HepG2 (cell line): ENCODE measurements around the gene TBX3. TPM values are rescaled to one million over a fixed set of nuclear protein-coding genes. Genes with fewer than 3 reads are reported as not detected.

ENCODE experiments used
- HMG20B ChIP-seq: conservative IDR thresholded peaks from 2 replicates; pipeline ENCODE4 v1.6.1; 2016; ENCODE audit warnings: missing genetic modification reagents, missing compliant biosample characterization
- SSRP1 ChIP-seq: IDR thresholded peaks from 2 replicates; pipeline ENCODE4 v1.6.1; 2016; ENCODE audit warnings: control low read depth
- YY1 ChIP-seq: IDR thresholded peaks from 2 replicates; pipeline ENCODE4 v1.6.1; 2011; ENCODE audit warnings: low read length, low read depth, moderate library complexity, mild to moderate bottlenecking; ENCODE audit not compliant: insufficient read depth, insufficient replicate concordance
- ZNF33B ChIP-seq: sonication (generic); formaldehyde crosslinking; IDR thresholded peaks from 2 replicates; pipeline ENCODE4 v1.5.1; 2020; ENCODE audit warnings: mild to moderate bottlenecking, missing genetic modification reagents
- ZNF768 ChIP-seq: sonication (generic); formaldehyde crosslinking; IDR thresholded peaks from 2 replicates; pipeline ENCODE4 v1.4.0; 2020; ENCODE audit warnings: missing genetic modification reagents
- ZNF775 ChIP-seq: sonication (generic); formaldehyde crosslinking; IDR thresholded peaks from 2 replicates; pipeline ENCODE4 v1.4.0; 2020; ENCODE audit warnings: missing genetic modification reagents, mild to moderate bottlenecking, moderate library complexity, borderline replicate concordance
- polyA plus RNA-seq, 8 experiments: library from polyadenylated mRNA; depleted of rRNA in 3 of 8; stranded (reverse) in 7 of 8; unstranded in 1 of 8; fragments of >200 nt; fragmentation: Illumina TruSeq in 4 of 8; extraction: Trizol in 4 of 8; gene quantifications; 2 replicates each; pipeline versions ENCODE4 v1.2.1 to v1.2.3, GENCODE V29; 2011 to 2016; ENCODE audit warnings: low read depth in 4 of 8, missing spikeins in 1 of 8, mixed read lengths in 1 of 8; ENCODE audit not compliant: insufficient read depth in 1 of 8
- total RNA-seq, 5 experiments: library from RNA; depleted of rRNA; stranded (reverse); fragments of >200 nt; fragmentation: Illumina TruSeq; extraction: Trizol; gene quantifications; 2 replicates each; pipeline ENCODE4 v1.2.3, GENCODE V29; 2016; ENCODE audit warnings: low read depth in 1 of 5
- TF ChIP-seq, protein P1 (sequence below): sonication (generic); formaldehyde crosslinking; IDR thresholded peaks from 2 replicates; pipeline ENCODE4 v1.5.1; 2020; ENCODE audit warnings: missing genetic modification reagents, mild to moderate bottlenecking, borderline replicate concordance
- TF ChIP-seq, protein P2 (sequence below): fragments of 450-650 bp; IDR thresholded peaks from 2 replicates; pipeline ENCODE4 v1.6.1; 2016
- TF ChIP-seq, protein P3 (sequence below): sonication (generic); formaldehyde crosslinking; IDR thresholded peaks from 2 replicates; pipeline ENCODE4 v1.5.1; 2020; ENCODE audit warnings: mild to moderate bottlenecking, missing genetic modification reagents, moderate library complexity
- TF ChIP-seq, protein P4 (sequence below): sonication (generic); formaldehyde crosslinking; IDR thresholded peaks from 2 replicates; pipeline ENCODE4 v1.8.1; 2023; ENCODE audit warnings: mild to moderate bottlenecking, moderate library complexity, missing genetic modification reagents
- TF ChIP-seq, protein P5 (sequence below): sonication (generic); formaldehyde crosslinking; IDR thresholded peaks from 2 replicates; pipeline ENCODE4 v1.5.0; 2020; ENCODE audit warnings: mild to moderate bottlenecking, missing genetic modification reagents, borderline replicate concordance

The TBX3 gene
- total and polyA plus RNA-seq, 2 of the 13 experiments (the other 11 are each of a cell fraction or from before 2014, with no cell fraction given), result 27.1 to 42.4 TPM

DNA sequence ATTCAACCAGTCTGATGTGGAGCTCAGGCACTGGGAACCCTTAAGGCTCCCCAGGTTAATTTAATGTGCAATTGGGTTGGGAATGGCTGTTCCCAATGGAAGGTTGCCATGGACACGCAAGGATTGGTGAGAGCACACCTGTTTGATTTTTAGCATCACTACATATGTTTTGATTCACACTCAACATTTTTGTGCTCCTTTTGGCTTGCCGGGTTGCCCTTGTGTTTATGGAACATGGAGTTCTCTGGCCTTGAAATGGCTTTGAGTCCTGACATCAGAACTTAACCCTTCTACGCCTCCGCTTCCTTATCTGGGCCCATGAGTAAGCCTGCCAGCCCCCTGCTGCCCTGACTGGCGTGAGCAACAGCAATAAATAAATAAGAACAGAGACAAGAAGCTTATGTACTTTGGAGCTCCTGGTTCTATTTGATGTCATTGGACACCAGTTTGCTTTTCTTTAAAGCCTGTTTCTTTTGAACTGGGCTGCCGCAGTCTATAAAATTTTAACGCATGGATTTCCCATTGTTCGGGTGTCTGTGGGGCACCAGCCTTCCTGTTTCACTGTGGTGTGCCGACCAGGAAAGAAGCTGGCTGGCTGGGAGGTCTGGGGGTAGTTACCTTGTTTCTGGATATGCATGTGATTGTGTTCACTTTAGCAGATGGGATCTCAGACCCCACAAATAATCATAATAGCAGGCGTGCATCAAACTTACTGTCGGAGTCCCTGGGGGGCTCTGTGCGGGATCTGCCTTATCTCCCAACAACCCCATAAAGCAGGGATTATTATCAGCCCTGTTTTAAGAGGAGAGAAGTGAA is 27.8 kb downstream of the TBX3 start (continued):
- TF ChIP-seq, protein P1, sequence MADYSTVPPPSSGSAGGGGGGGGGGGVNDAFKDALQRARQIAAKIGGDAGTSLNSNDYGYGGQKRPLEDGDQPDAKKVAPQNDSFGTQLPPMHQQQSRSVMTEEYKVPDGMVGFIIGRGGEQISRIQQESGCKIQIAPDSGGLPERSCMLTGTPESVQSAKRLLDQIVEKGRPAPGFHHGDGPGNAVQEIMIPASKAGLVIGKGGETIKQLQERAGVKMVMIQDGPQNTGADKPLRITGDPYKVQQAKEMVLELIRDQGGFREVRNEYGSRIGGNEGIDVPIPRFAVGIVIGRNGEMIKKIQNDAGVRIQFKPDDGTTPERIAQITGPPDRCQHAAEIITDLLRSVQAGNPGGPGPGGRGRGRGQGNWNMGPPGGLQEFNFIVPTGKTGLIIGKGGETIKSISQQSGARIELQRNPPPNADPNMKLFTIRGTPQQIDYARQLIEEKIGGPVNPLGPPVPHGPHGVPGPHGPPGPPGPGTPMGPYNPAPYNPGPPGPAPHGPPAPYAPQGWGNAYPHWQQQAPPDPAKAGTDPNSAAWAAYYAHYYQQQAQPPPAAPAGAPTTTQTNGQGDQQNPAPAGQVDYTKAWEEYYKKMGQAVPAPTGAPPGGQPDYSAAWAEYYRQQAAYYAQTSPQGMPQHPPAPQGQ (CRISPR knock-in tag), result no peak
- TF ChIP-seq HMG20B (CRISPR knock-in tag) (0 out of 2 replicates have a peak, but pooled peaks have one; percentile 52), YY1 (peak; percentile 46), ZNF33B (CRISPR knock-in tag) (no peak), ZNF768 (CRISPR knock-in tag) (no peak; the same call in 1 of the 2 replicates), ZNF775 (CRISPR knock-in tag) (no peak), SSRP1 (CRISPR knock-in tag) (no peak; the same call in 1 of the 2 replicates)
- TF ChIP-seq, protein P2, sequence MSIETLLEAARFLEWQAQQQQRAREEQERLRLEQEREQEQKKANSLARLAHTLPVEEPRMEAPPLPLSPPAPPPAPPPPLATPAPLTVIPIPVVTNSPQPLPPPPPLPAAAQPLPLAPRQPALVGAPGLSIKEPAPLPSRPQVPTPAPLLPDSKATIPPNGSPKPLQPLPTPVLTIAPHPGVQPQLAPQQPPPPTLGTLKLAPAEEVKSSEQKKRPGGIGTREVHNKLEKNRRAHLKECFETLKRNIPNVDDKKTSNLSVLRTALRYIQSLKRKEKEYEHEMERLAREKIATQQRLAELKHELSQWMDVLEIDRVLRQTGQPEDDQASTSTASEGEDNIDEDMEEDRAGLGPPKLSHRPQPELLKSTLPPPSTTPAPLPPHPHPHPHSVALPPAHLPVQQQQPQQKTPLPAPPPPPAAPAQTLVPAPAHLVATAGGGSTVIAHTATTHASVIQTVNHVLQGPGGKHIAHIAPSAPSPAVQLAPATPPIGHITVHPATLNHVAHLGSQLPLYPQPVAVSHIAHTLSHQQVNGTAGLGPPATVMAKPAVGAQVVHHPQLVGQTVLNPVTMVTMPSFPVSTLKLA, result no peak
- TF ChIP-seq, protein P3, sequence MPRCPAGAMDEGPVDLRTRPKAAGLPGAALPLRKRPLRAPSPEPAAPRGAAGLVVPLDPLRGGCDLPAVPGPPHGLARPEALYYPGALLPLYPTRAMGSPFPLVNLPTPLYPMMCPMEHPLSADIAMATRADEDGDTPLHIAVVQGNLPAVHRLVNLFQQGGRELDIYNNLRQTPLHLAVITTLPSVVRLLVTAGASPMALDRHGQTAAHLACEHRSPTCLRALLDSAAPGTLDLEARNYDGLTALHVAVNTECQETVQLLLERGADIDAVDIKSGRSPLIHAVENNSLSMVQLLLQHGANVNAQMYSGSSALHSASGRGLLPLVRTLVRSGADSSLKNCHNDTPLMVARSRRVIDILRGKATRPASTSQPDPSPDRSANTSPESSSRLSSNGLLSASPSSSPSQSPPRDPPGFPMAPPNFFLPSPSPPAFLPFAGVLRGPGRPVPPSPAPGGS (CRISPR knock-in tag), result 0 out of 2 replicates have a peak, but pooled peaks have one; percentile 43
- TF ChIP-seq, protein P4, sequence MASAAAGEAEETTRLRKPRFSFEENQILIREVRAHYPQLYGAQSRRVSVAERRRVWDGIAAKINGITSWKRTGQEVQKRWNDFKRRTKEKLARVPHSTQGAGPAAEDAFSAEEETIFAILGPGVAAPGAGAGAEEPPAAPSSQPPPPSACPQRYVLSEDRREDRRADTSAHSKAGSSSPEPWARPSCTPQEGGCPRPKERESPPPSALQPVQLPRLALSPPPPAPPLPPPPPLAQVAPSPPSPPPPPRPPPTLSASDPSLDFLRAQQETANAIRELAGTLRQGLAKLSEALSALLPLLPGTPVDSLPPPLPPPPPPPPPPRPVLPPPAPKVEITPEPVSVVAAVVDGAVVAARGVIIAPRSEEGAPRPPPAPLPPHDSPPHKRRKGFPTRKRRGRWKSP, result no peak; the same call in 1 of the 2 replicates
- TF ChIP-seq, protein P5, sequence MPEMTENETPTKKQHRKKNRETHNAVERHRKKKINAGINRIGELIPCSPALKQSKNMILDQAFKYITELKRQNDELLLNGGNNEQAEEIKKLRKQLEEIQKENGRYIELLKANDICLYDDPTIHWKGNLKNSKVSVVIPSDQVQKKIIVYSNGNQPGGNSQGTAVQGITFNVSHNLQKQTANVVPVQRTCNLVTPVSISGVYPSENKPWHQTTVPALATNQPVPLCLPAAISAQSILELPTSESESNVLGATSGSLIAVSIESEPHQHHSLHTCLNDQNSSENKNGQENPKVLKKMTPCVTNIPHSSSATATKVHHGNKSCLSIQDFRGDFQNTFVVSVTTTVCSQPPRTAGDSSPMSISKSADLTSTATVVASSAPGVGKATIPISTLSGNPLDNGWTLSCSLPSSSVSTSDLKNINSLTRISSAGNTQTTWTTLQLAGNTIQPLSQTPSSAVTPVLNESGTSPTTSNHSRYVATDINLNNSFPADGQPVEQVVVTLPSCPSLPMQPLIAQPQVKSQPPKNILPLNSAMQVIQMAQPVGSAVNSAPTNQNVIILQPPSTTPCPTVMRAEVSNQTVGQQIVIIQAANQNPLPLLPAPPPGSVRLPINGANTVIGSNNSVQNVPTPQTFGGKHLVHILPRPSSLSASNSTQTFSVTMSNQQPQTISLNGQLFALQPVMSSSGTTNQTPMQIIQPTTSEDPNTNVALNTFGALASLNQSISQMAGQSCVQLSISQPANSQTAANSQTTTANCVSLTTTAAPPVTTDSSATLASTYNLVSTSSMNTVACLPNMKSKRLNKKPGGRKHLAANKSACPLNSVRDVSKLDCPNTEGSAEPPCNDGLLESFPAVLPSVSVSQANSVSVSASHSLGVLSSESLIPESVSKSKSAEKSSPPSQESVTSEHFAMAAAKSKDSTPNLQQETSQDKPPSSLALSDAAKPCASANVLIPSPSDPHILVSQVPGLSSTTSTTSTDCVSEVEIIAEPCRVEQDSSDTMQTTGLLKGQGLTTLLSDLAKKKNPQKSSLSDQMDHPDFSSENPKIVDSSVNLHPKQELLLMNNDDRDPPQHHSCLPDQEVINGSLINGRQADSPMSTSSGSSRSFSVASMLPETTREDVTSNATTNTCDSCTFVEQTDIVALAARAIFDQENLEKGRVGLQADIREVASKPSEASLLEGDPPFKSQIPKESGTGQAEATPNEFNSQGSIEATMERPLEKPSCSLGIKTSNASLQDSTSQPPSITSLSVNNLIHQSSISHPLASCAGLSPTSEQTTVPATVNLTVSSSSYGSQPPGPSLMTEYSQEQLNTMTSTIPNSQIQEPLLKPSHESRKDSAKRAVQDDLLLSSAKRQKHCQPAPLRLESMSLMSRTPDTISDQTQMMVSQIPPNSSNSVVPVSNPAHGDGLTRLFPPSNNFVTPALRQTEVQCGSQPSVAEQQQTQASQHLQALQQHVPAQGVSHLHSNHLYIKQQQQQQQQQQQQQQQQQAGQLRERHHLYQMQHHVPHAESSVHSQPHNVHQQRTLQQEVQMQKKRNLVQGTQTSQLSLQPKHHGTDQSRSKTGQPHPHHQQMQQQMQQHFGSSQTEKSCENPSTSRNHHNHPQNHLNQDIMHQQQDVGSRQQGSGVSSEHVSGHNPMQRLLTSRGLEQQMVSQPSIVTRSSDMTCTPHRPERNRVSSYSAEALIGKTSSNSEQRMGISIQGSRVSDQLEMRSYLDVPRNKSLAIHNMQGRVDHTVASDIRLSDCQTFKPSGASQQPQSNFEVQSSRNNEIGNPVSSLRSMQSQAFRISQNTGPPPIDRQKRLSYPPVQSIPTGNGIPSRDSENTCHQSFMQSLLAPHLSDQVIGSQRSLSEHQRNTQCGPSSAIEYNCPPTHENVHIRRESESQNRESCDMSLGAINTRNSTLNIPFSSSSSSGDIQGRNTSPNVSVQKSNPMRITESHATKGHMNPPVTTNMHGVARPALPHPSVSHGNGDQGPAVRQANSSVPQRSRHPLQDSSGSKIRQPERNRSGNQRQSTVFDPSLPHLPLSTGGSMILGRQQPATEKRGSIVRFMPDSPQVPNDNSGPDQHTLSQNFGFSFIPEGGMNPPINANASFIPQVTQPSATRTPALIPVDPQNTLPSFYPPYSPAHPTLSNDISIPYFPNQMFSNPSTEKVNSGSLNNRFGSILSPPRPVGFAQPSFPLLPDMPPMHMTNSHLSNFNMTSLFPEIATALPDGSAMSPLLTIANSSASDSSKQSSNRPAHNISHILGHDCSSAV (CRISPR knock-in tag), result no peak
